K562 (cell line): ENCODE data around the gene HDAC2. TPM values are rescaled to one million over a fixed set of nuclear protein-coding genes. Genes with fewer than 3 reads are reported as not detected.

Experiments
- ATAC-seq: fragments of 200-7000 bp; cut with Tn5 transposase; 3 replicates; pipeline ENCODE4 v1.9.1; 2020; ENCODE audit warnings: moderate library complexity
- BruUV-seq: library from RNA; stranded (reverse); fragments of 400-500 nt; replicated peaks from 2 replicates; lab custom pipeline; 2021; lab: Mats Ljungman, UMichigan
- CTCF ChIA-PET: fragments of 300-600 bp; formaldehyde crosslinking; extraction: SDS; loops from one replicate; lab custom pipeline; 2021; ENCODE audit warnings: low intra/inter-chr PET ratio; lab: Yijun Ruan, JAX
- POLR2A ChIA-PET: fragments of 300-600, 350-650 bp; sonication (Branson Sonifier 250); formaldehyde crosslinking; extraction: SDS; loops from one replicate; lab custom pipeline; 2021; ENCODE audit warnings: antibody characterized with exemption, inconsistent platforms; lab: Yijun Ruan, JAX
- DNase-seq, 4 experiments: peaks; one replicate each; pipeline versions ENCODE4 v3.0.0 to v3.0.0-alpha.2; 2011 to 2018; ENCODE audit warnings: low spot score in 3 of 4, mixed read lengths in 3 of 4; ENCODE audit errors: extremely low read depth in 1 of 4
- FAIRE-seq: peaks from 2 replicates; lab custom pipeline; 2011; peaks lifted over from hg19 to GRCh38; lab: Jason Lieb, UNC
- H2AFZ ChIP-seq: 2 replicates; pipeline ENCODE4 v1.6.0; 2011; ENCODE audit warnings: low read depth, low read length, control low read depth, inconsistent platforms
- H3K27ac ChIP-seq: fragments of 200-600 bp; 3 replicates; pipeline ENCODE4 v1.8.0; 2011; ENCODE audit warnings: low read depth, mild to moderate bottlenecking, control low read depth, inconsistent platforms, low read length, moderate library complexity, mixed read lengths; ENCODE audit errors: extremely low read depth
- H3K27me3 ChIP-seq, 2 experiments: fragments of 300-600 bp in 1 of 2; 2 replicates in 1 of 2; 3 replicates in 1 of 2; pipeline versions ENCODE4 v1.6.0 to v1.8.0; 2011; ENCODE audit warnings: inconsistent platforms in 2 of 2, low read length in 2 of 2, mild to moderate bottlenecking in 1 of 2, mixed read lengths in 1 of 2, moderate library complexity in 1 of 2; ENCODE audit not compliant: control insufficient read depth in 2 of 2, insufficient read depth in 2 of 2
- H3K36me3 ChIP-seq: fragments of 300-600 bp; 3 replicates; pipeline ENCODE4 v1.8.0; 2011; ENCODE audit warnings: mild to moderate bottlenecking, low read length, inconsistent platforms; ENCODE audit not compliant: control insufficient read depth, insufficient read depth
- H3K4me1 ChIP-seq, 2 experiments: fragments of 200-600 bp in 1 of 2; replicated peaks in 1 of 2; 2 replicates in 1 of 2; 3 replicates in 1 of 2; pipeline versions ENCODE4 v1.5.1 to v1.8.0; 2011; ENCODE audit warnings: inconsistent platforms in 2 of 2, low read length in 2 of 2, mild to moderate bottlenecking in 1 of 2, mixed read lengths in 1 of 2, moderate library complexity in 1 of 2; ENCODE audit not compliant: control insufficient read depth in 2 of 2, insufficient read depth in 2 of 2
- H3K4me2 ChIP-seq: 2 replicates; pipeline ENCODE4 v1.6.1; 2011; ENCODE audit warnings: low read length, control low read depth, inconsistent platforms, mixed read lengths; ENCODE audit not compliant: insufficient read depth
- H3K4me3 ChIP-seq: fragments of 200-600 bp; sonication (generic), shearing (Covaris generic); 2 replicates; pipeline ENCODE4 v1.5.1; 2016; ENCODE audit warnings: control low read depth, inconsistent platforms
- H3K79me2 ChIP-seq: fragments of 200-600 bp; 3 replicates; pipeline ENCODE4 v1.8.0; 2011; ENCODE audit warnings: low read length, inconsistent platforms; ENCODE audit not compliant: control insufficient read depth, insufficient read depth
- H3K9ac ChIP-seq, 2 experiments: 2 replicates each; pipeline versions ENCODE4 v1.6.0 to v1.6.1; 2011; ENCODE audit warnings: low read depth in 2 of 2, low read length in 2 of 2, control low read depth in 1 of 2, inconsistent platforms in 1 of 2, mild to moderate bottlenecking in 1 of 2, mixed read lengths in 1 of 2; ENCODE audit not compliant: insufficient read depth in 1 of 2
- H3K9me1 ChIP-seq: one replicate; pipeline ENCODE4 v1.6.0; 2011; ENCODE audit warnings: inconsistent platforms, mild to moderate bottlenecking, low read length, moderate library complexity; ENCODE audit not compliant: control insufficient read depth, insufficient read depth
- H3K9me3 ChIP-seq: replicated peaks from 2 replicates; pipeline ENCODE4 v1.5.1; 2011; ENCODE audit warnings: low read depth, low read length, inconsistent platforms; ENCODE audit not compliant: control insufficient read depth, insufficient read depth
- H4K20me1 ChIP-seq: replicated peaks from 2 replicates; pipeline ENCODE4 v1.6.1; 2011; ENCODE audit warnings: low read length, inconsistent platforms, mixed read lengths; ENCODE audit not compliant: control insufficient read depth, insufficient read depth
- ZBED1 ChIP-seq: IDR thresholded peaks from 2 replicates; pipeline ENCODE4 v1.6.1; 2014
- ZFP30 ChIP-seq: fragments of 250-450 bp; sonication (Bioruptor Pico); IDR thresholded peaks from 2 replicates; pipeline ENCODE4 v1.8.0; 2022; ENCODE audit warnings: moderate library complexity, mild to moderate bottlenecking, inconsistent platforms, borderline replicate concordance
- ZNF274 ChIP-seq: IDR thresholded peaks from 2 replicates; pipeline ENCODE4 v1.6.1; 2011; ENCODE audit warnings: low read depth, mild to moderate bottlenecking, low read length, moderate library complexity, borderline replicate concordance
- ZNF75A ChIP-seq: fragments of 450-650 bp; formaldehyde crosslinking; IDR thresholded peaks from 2 replicates; pipeline ENCODE4 v1.4.0; 2020; ENCODE audit warnings: mild to moderate bottlenecking
- WGBS: fragments of 100-300 bp; shearing (Covaris generic); methylation state at CpG from one replicate; pipeline ENCODE4 v1.1.6; 2016; ENCODE audit warnings: low coverage, mixed read lengths; ENCODE audit not compliant: insufficient coverage; ENCODE audit errors: missing lambda C conversion rate; 5-methylcytosine and 5-hydroxymethylcytosine counted together
- in situ Hi-C: fragments of 300-500 bp; cut with MboI; formaldehyde crosslinking; loops from 4 replicates; pipeline ENCODE4 v1.15.0; 2018; ENCODE audit warnings: inconsistent platforms, mixed read lengths
- intact Hi-C: fragments of 100-400 bp; cut with micrococcal nuclease; formaldehyde crosslinking; loops from 2 replicates; pipeline ENCODE4 v1.14.2; 2022
- polyA plus RNA-seq, 8 experiments: library from polyadenylated mRNA; depleted of rRNA in 4 of 8; stranded (reverse) in 5 of 8; unstranded in 3 of 8; fragments of >200 nt; fragmentation: Nextera tagmentation in 2 of 8; fragmentation: Illumina TruSeq in 1 of 8; extraction: Ambion mirVana in 2 of 8; extraction: Trizol in 1 of 8; gene quantifications; 2 replicates each; pipeline versions ENCODE4 v1.2.1 to v1.2.3, GENCODE V29; 2011 to 2014; ENCODE audit warnings: inconsistent platforms in 1 of 8, missing spikeins in 1 of 8
- total RNA-seq, 7 experiments: library from RNA; depleted of rRNA in 6 of 7; stranded (reverse); fragments of >200 nt in 6 of 7; fragmentation: Illumina TruSeq in 2 of 7; extraction: Trizol in 2 of 7; gene quantifications; 2 replicates each; pipeline versions ENCODE4 v1.2.1 to v1.2.3, GENCODE V29; 2011 to 2021; ENCODE audit warnings: low replicate concordance in 1 of 7
- TF ChIP-seq, protein P1 (sequence below): sonication (generic); formaldehyde crosslinking; IDR thresholded peaks from 2 replicates; pipeline ENCODE4 v1.8.1; 2023; ENCODE audit warnings: mild to moderate bottlenecking, missing genetic modification reagents
- TF ChIP-seq, protein P2 (sequence below): sonication (generic); formaldehyde crosslinking; IDR thresholded peaks from 2 replicates; pipeline ENCODE4 v1.4.0; 2020; ENCODE audit warnings: mild to moderate bottlenecking, missing genetic modification reagents

HDAC2 gene
- total and polyA plus RNA-seq, 9 of the 15 experiments (the other 6 are each of a cell fraction or from before 2014, with no cell fraction given), result 67.0 to 277 (median 151) TPM

DNA sequence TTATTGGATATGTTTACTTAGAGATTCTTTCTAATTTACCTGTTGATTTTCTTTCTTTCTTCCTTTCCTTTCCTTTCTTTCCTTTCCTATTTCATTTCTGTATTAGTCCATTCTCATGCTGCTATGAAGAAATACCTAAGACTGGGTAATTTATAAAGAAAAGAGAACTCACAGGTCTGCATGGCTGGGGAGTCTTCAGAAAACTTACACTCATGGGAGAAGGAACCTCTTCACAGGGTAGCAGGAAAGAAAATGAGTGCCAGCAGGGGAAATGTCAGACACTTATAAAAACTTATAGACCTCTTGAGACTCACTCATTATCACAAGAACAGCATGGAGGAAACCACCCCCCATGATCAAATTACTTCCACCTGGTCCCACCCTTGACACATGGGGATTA lies 40.8 kb downstream of the HDAC2 start:
- FAIRE-seq (no peak), DNase-seq (no peak), ATAC-seq (no peak)
- Histone ChIP-seq H4K20me1 (no peaks in the 10 kb centered on the region), H3K4me2 (no peak overlapping the region), H3K27ac (no peak overlapping the region), H3K9me1 (no peaks in the 10 kb centered on the region), H2AFZ (no peak overlapping the region), H3K79me2 (no peaks in the 10 kb centered on the region), H3K27me3 (no peaks in the 10 kb centered on the region), H3K4me1 (no peaks in the 10 kb centered on the region; a peak in 1 of 5 replicates), H3K4me3 (no peak overlapping the region), H3K9ac (no peak overlapping the region), H3K36me3 (peaks cover 2% of the 10 kb centered on the region; the same call in 1 of the 3 replicates), H3K9me3 (peaks cover 9% of the 10 kb centered on the region; the same call in 1 of the 2 replicates)
- in situ Hi-C loops (no loop called here), intact Hi-C loops (no loop called here)
- ChIA-PET CTCF (no interaction called here), POLR2A (no interaction called here)
- peak; percentile 47; the same call in 1 of the 2 replicates for TF ChIP-seq ZNF274
- TF ChIP-seq, protein P1, sequence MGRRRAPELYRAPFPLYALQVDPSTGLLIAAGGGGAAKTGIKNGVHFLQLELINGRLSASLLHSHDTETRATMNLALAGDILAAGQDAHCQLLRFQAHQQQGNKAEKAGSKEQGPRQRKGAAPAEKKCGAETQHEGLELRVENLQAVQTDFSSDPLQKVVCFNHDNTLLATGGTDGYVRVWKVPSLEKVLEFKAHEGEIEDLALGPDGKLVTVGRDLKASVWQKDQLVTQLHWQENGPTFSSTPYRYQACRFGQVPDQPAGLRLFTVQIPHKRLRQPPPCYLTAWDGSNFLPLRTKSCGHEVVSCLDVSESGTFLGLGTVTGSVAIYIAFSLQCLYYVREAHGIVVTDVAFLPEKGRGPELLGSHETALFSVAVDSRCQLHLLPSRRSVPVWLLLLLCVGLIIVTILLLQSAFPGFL (CRISPR knock-in tag), result no peak
- BruUV-seq, result no TSS peak

DNA sequence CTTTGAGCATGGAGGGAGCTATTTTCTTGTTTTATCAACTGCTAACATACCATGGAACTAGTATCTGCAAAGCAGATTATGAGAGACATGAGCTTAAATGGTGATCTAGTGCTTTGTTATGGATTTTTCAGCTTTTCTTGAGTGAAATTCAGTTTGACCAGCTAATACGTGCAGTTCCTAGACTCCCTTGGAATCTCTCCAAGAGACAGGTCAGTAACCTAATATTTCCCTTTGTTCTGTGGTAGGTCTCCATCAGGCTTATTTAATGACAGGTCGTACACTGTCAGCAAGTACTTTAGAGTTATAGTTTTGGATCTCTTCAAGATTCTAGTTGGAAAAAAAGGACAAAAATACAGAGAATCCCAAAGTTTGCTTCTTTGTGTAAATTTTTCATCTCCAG lies 43.9 kb downstream of the HDAC2 start:
- DNase-seq (peak in 1 of 4 experiments; percentile 8), ATAC-seq (peak; percentile 34), FAIRE-seq (no peak)
- in situ Hi-C loops, result no loop called here
- Histone ChIP-seq H3K79me2 (no peaks in the 10 kb centered on the region), H2AFZ (peak overlapping the region; percentile 57), H3K4me3 (no peak overlapping the region), H3K4me2 (no peak overlapping the region), H3K9me3 (peaks cover 7% of the 10 kb centered on the region; the same call in 1 of the 2 replicates), H3K27ac (no peak overlapping the region), H4K20me1 (no peaks in the 10 kb centered on the region), H3K4me1 (no peaks in the 10 kb centered on the region; a peak in 2 of 5 replicates), H3K36me3 (no peaks in the 10 kb centered on the region), H3K9ac (no peak overlapping the region), H3K27me3 (no peaks in the 10 kb centered on the region), H3K9me1 (no peaks in the 10 kb centered on the region)
- ChIA-PET CTCF (no interaction called here), POLR2A (no interaction called here)
- 36% methylated on average over 2 of the region's 2 CpGs for WGBS
- TF ChIP-seq ZNF75A (CRISPR knock-in tag), result no peak
- TF ChIP-seq, protein P2, sequence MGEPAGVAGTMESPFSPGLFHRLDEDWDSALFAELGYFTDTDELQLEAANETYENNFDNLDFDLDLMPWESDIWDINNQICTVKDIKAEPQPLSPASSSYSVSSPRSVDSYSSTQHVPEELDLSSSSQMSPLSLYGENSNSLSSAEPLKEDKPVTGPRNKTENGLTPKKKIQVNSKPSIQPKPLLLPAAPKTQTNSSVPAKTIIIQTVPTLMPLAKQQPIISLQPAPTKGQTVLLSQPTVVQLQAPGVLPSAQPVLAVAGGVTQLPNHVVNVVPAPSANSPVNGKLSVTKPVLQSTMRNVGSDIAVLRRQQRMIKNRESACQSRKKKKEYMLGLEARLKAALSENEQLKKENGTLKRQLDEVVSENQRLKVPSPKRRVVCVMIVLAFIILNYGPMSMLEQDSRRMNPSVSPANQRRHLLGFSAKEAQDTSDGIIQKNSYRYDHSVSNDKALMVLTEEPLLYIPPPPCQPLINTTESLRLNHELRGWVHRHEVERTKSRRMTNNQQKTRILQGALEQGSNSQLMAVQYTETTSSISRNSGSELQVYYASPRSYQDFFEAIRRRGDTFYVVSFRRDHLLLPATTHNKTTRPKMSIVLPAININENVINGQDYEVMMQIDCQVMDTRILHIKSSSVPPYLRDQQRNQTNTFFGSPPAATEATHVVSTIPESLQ (CRISPR knock-in tag), result no peak
- no peak for TF ChIP-seq ZBED1
- no peak for TF ChIP-seq ZFP30 (CRISPR knock-in tag)
- BruUV-seq, result no TSS peak
- intact Hi-C loops, result no loop called here
